Retinal pigment epithelial cell (primary cell): ENCODE measurements around the gene C2.
"Not testable (repeated sequence)": the region's sequence is repeated elsewhere in the genome, so short reads cannot be mapped to it uniquely, and the experiment has no call there.

Experiments
- DNase-seq: peaks from one replicate; pipeline ENCODE4 v3.0.0-alpha.2; 2010; ENCODE audit warnings: low read depth
- H3K4me3 ChIP-seq: 2 replicates; pipeline ENCODE4 v1.5.1; 2011; ENCODE audit warnings: mild to moderate bottlenecking, low read length, control low read depth, moderate library complexity
- TF ChIP-seq, protein P1 (sequence below): conservative IDR thresholded peaks from 2 replicates; pipeline ENCODE4 v1.5.1; 2011; ENCODE audit warnings: low read depth, low read length, control low read depth, inconsistent platforms

C2 gene

DNA sequence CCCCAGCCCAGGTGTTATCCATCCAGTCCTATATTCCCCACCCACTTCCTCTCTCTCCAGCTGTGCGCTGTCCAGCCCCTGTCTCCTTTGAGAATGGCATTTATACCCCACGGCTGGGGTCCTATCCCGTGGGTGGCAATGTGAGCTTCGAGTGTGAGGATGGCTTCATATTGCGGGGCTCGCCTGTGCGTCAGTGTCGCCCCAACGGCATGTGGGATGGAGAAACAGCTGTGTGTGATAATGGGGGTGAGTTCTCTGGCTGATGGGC, 1.1 kb downstream of the C2 start:
- H3K4me3 ChIP-seq: no peak overlapping the region
- TF ChIP-seq, protein P1, sequence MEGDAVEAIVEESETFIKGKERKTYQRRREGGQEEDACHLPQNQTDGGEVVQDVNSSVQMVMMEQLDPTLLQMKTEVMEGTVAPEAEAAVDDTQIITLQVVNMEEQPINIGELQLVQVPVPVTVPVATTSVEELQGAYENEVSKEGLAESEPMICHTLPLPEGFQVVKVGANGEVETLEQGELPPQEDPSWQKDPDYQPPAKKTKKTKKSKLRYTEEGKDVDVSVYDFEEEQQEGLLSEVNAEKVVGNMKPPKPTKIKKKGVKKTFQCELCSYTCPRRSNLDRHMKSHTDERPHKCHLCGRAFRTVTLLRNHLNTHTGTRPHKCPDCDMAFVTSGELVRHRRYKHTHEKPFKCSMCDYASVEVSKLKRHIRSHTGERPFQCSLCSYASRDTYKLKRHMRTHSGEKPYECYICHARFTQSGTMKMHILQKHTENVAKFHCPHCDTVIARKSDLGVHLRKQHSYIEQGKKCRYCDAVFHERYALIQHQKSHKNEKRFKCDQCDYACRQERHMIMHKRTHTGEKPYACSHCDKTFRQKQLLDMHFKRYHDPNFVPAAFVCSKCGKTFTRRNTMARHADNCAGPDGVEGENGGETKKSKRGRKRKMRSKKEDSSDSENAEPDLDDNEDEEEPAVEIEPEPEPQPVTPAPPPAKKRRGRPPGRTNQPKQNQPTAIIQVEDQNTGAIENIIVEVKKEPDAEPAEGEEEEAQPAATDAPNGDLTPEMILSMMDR: no peak
- no peak for DNase-seq

DNA sequence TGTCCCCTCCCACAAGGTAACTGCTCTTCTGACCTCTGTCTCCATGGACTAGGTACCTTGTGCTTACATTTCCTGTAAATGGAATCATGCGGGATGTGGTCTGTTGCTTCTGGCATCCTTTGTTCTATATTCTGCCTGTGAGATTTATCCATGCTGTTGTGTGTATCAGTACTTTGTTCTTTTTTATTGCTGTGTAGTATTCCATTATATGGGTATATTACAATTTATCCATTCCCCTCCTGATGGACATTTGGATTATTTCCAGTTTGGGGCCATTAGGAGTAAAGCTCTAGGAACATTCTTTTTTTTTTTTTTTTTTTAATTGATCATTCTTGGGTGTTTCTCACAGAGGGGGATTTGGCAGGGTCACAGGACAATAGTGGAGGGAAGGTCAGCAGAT, 3.4 kb downstream of the C2 start:
- H3K4me3 ChIP-seq: no peak overlapping the region
- no peak for DNase-seq
- TF ChIP-seq, protein P1: no peak

DNA sequence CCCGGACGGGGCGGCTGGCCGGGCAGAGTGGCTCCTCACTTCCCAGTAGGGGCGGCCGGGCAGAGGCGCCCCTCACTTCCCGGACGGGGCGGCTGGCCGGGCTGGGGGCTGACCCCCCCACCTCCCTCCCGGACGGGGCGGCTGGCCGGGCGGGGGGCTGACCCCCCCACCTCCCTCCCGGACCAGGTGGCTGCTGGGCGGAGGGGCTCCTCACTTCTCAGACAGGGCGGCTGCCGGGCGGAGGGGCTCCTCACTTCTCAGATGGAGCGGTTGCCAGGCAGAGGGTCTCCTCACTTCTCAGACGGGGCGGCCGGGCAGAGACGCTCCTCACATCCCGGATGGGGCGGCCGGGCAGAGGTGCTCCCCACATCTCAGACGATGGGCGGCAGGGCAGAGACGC, 4.6 kb downstream of the C2 start:
- not testable (repeated sequence) for H3K4me3 ChIP-seq, DNase-seq

DNA sequence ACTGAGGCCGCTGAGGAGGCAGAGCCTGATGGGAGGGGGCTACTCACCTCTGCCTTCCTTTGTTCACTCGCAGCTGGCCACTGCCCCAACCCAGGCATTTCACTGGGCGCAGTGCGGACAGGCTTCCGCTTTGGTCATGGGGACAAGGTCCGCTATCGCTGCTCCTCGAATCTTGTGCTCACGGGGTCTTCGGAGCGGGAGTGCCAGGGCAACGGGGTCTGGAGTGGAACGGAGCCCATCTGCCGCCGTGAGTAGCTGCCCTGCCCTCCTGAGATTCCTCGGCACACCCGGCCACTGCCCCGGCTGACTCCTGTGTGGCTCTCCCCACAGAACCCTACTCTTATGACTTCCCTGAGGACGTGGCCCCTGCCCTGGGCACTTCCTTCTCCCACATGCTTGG, 6.0 kb downstream of the C2 start:
- DNase-seq: no peak
- TF ChIP-seq, protein P1: no peak
- H3K4me3 ChIP-seq: no peak overlapping the region

DNA sequence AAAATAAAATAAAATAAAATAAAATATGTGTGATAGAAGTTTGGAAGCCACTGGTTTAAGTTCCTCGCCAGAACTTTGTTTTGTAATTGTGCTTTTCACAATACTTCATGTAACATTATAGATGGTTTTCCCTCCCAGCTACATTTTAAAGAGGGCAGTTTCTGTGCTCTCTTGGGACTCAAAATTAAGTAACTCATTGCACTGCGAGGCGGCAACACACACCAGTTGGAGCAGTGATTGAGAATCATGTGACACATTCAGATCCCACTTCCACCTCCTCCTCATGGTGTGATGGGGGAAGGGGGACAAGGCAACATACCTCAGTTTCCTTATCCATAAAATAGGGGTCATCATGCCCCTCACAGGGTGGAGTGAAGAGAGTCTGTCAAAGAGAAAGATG, 7.5 kb downstream of the C2 start:
- DNase-seq: no peak
- no peak overlapping the region for H3K4me3 ChIP-seq
- TF ChIP-seq, protein P1: no peak

DNA sequence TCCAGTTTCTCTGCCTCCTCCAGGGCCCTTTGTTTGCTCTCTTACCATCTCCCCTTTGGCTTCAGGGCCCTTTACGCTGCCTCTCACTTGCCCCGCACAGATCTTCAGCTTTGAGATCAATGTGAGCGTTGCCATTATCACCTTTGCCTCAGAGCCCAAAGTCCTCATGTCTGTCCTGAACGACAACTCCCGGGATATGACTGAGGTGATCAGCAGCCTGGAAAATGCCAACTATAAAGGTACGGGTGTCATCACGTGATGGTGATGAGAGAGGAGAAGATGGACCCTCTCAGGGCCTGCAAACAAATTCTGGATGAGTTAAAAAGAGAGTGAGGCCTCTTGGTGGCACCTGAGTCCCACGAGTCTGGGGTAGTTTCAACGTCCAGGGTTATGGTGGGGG, 8.3 kb downstream of the C2 start:
- DNase-seq: no peak
- H3K4me3 ChIP-seq: no peak overlapping the region
- TF ChIP-seq, protein P1: no peak

DNA sequence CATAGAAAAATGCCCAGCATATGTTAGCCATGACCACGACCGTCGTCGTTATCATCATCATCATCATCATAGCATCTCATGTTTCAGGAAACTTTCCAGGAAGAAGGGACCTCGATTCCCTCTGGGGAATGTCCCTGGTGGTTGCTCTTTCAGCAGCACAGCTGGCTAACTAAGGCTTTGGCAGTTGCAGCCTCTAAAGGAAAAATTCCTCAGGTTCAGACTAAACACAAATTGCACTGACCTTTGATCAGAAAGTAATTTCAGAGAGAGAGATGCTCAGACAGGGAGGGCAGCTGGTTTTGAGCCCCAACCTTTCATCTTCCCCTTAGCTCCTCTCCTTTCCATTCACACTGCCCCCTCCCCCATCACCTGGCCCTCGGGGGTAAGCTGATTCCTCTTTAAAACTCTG, 12.7 kb downstream of the C2 start:
- DNase-seq: no peak
- no peak overlapping the region for H3K4me3 ChIP-seq
- TF ChIP-seq, protein P1: no peak

DNA sequence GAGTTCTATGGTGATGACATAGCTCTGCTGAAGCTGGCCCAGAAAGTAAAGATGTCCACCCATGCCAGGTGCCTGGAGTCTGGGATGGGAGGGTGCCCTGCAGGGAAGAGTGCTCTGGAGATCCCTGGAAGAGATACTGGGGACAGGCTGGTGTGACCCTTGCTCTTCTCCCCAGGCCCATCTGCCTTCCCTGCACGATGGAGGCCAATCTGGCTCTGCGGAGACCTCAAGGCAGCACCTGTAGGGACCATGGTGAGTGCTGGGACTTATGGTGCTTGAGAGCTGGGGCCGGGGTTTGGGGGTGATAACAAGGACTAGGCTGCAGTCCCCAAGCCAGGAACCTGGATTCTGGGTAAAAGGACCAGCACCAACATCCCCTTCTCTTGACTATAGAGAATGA, 16.2 kb downstream of the C2 start:
- H3K4me3 ChIP-seq: no peak overlapping the region
- no peak for DNase-seq
- TF ChIP-seq, protein P1: no peak
